ENCODE results near the gene MOB3C. TPM values are rescaled to one million over a fixed set of nuclear protein-coding genes. Genes with fewer than 3 reads are reported as not detected.

MOB3C gene
- total RNA-seq, 4 donors from 2014 or later: 15.1 to 22.3 (median 17.1) TPM

DNA sequence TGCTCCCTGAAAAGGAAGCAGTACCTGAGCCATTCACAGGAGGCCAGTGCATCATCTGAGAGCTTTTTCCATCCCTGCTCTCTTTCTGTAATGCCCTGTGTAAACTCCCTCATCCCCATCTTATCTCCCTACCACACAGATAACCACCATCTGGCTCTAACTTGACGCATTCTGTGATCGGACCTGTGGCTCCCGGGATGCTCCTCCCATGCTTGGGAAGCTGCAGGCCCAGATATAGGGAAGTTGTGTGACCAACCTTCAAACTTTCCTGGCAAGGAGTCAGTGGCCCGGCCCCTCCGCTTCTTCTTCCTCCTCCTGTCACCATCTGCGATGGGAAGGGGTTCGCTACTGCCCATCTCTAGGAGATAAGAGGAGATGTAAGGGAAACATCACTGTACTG is 33.6 kb downstream of the MOB3C start:
- Histone ChIP-seq H3K4me3 (no peak overlapping the region), H3K9me3 (no peaks in the 10 kb centered on the region), H3K27ac (no peak overlapping the region), H3K4me1 (peaks cover 0 to 5% (median 0%) of the 10 kb centered on the region in 4 donors), H3K36me3 (peaks cover 0 to 89% (median 7%) of the 10 kb centered on the region in 3 donors), H3K27me3 (no peaks in the 10 kb centered on the region)
- no peak for TF ChIP-seq EP300 (IDR thresholded peaks at IDR 0.05)
- no peak for DNase-seq (ENCODE audit: low spot score in 2 of 2)
- WGBS, 2 donors: 67 to 79% methylated on average over 7 of the region's 7 CpGs

DNA sequence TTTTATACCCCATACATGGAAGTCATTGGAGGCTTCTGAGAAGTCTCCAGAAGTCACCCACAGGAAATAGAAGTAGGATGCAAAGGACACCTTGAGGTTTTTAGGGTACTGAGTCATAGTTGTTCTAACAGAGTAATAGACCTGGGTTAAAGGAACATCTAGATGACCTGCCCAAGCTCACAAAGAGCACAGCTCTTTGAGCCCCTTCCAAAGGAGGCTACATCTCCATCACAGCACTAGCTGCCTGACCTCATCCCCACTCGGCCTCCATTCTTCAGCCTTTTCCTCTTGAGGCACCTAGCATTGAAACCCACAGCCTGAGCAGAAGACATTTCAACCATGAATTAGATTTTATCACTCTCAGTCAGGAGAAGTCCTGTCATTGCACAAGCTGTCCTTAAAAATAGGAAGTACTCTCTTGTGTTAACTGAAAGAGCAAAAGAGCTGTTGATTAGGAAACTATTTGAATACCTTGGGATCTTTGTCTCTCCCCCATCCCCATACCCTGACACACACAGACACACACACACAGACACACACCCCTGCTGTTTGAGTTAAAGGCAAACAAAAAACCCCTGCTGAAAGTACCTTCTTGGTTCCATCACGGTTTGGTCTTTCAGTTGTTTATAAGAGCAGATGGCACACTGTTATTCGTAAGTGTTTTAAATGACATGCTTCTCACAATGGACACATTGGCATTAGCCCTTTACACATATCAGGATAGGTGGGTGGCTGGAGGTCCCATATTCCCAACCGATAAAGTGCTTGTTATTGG is 34.7 kb downstream of the MOB3C start:
- Histone ChIP-seq H3K4me1 (peaks cover 0 to 5% (median 0%) of the 10 kb centered on the region in 4 donors), H3K27ac (no peak overlapping the region), H3K9me3 (no peaks in the 10 kb centered on the region), H3K4me3 (no peak overlapping the region), H3K36me3 (peaks cover 0 to 96% (median 12%) of the 10 kb centered on the region in 3 donors), H3K27me3 (no peaks in the 10 kb centered on the region)
- TF ChIP-seq, protein P1, sequence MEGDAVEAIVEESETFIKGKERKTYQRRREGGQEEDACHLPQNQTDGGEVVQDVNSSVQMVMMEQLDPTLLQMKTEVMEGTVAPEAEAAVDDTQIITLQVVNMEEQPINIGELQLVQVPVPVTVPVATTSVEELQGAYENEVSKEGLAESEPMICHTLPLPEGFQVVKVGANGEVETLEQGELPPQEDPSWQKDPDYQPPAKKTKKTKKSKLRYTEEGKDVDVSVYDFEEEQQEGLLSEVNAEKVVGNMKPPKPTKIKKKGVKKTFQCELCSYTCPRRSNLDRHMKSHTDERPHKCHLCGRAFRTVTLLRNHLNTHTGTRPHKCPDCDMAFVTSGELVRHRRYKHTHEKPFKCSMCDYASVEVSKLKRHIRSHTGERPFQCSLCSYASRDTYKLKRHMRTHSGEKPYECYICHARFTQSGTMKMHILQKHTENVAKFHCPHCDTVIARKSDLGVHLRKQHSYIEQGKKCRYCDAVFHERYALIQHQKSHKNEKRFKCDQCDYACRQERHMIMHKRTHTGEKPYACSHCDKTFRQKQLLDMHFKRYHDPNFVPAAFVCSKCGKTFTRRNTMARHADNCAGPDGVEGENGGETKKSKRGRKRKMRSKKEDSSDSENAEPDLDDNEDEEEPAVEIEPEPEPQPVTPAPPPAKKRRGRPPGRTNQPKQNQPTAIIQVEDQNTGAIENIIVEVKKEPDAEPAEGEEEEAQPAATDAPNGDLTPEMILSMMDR (IDR thresholded peaks at IDR 0.05): no peak
- TF ChIP-seq EP300 (IDR thresholded peaks at IDR 0.05) (no peak), POLR2A (IDR thresholded peaks at IDR 0.05) (no peak)
- DNase-seq (ENCODE audit: low spot score in 2 of 2): no peak
- WGBS, 2 donors: 73 to 81% methylated on average over 4 of the region's 4 CpGs

DNA sequence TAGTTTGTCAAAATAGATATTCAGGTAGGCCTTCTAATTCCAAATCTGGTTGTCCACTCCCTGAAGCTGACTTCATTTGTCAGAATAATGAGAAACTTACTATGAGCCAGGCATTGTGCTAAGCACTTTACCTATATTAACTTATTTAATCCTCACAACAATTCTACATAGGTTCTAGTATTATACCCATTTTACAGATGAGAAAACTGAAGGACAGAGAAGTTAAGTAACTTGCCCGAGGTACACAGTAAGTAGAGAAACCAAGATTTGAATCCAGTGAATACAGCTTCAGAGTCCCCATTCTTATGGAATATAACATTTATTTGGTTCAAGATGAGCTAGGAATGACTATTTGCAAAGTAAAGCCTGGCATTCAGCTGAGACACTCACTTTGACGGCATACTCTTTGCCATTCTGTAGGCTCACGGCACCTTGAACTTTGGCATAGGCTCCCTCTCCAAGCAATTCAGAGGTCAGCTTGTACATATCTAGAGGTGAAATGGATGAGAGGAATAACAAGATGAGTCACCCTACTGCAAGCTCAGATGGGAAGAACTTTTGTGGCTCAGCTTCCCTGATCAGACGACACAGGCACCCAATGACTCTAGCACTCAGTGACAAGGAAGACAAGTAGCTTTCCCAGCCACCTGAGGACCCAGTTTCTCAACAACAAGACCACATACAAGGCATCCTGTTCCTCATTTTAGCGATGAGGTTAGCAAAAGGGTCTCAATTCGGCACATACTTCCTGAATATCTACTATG is 36.3 kb downstream of the MOB3C start:
- Histone ChIP-seq H3K36me3 (peaks cover 0 to 97% (median 15%) of the 10 kb centered on the region in 3 donors), H3K4me3 (no peak overlapping the region), H3K27me3 (no peaks in the 10 kb centered on the region), H3K9me3 (no peaks in the 10 kb centered on the region), H3K4me1 (no peaks in the 10 kb centered on the region), H3K27ac (no peak overlapping the region)
- DNase-seq (ENCODE audit: low spot score in 2 of 2): no peak
- WGBS, 2 donors: 90 to 92% methylated on average over 6 of the region's 6 CpGs
- TF ChIP-seq POLR2A (IDR thresholded peaks at IDR 0.05) (no peak), EP300 (IDR thresholded peaks at IDR 0.05) (no peak)
- TF ChIP-seq, protein P1 (IDR thresholded peaks at IDR 0.05): no peak

DNA sequence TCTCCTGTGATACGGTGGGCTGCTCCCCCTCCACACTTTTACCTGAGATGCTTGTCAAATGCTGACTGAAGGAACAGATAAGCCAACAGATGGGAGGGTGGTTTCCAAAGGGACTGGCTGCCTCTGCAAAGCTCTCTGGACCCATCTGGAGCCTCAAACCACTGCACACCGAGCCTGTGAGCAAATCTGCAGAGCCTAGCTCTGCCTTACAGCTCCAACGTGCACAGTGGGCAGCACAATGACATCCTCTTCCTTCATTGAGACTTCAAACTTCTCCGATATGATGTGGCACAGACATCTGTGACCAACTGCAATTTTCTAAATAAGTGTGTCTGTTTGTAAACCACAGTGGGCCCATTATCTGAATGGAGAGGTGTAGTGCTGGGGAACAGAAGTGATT is 38.9 kb downstream of the MOB3C start:
- peaks cover 0 to 93% (median 10%) of the 10 kb centered on the region in 3 donors for H3K36me3 ChIP-seq
- no peak for TF ChIP-seq EP300 (IDR thresholded peaks at IDR 0.05)
- TF ChIP-seq, protein P1 (IDR thresholded peaks at IDR 0.05): no peak
- no peak for TF ChIP-seq POLR2A (IDR thresholded peaks at IDR 0.05)
- H3K27me3 ChIP-seq: no peaks in the 10 kb centered on the region
- no peak overlapping the region for H3K4me3 ChIP-seq
- DNase-seq (ENCODE audit: low spot score in 2 of 2): no peak
- 85 to 87% methylated on average over 4 of the region's 4 CpGs for WGBS, 2 donors
- H3K9me3 ChIP-seq: no peaks in the 10 kb centered on the region
- peaks cover 0 to 10% (median 0%) of the 10 kb centered on the region in 4 donors for H3K4me1 ChIP-seq
- H3K27ac ChIP-seq: no peak overlapping the region

DNA sequence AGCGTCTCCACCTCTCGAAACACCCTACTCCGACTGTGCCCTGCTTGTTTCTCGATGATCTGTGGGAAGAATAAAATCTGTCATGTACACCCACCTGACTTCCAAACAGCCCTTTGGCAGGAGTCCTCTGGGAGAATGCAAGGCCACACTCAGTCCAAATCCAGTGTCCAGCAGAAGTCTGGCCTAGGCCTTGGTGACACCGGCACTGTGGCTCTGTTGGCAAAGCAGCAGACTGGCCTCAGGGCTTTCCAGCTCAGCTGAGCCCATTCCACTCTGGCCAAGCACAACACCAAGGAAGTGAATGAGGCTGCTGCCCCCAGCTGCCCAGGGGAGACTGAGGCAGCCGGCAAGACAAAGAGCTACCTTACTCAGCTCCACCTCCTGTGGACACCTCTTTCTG is 40.0 kb downstream of the MOB3C start:
- WGBS, 2 donors: 75 to 83% methylated on average over 5 to 6 of the region's 6 CpGs
- peaks cover 0 to 89% (median 7%) of the 10 kb centered on the region in 3 donors for H3K36me3 ChIP-seq
- H3K9me3 ChIP-seq: no peaks in the 10 kb centered on the region
- DNase-seq (ENCODE audit: low spot score in 2 of 2): no peak
- H3K4me1 ChIP-seq: peaks cover 0 to 17% (median 0%) of the 10 kb centered on the region in 4 donors
- no peak overlapping the region for H3K4me3 ChIP-seq
- no peaks in the 10 kb centered on the region for H3K27me3 ChIP-seq
- TF ChIP-seq POLR2A (IDR thresholded peaks at IDR 0.05): no peak
- H3K27ac ChIP-seq: no peak overlapping the region

DNA sequence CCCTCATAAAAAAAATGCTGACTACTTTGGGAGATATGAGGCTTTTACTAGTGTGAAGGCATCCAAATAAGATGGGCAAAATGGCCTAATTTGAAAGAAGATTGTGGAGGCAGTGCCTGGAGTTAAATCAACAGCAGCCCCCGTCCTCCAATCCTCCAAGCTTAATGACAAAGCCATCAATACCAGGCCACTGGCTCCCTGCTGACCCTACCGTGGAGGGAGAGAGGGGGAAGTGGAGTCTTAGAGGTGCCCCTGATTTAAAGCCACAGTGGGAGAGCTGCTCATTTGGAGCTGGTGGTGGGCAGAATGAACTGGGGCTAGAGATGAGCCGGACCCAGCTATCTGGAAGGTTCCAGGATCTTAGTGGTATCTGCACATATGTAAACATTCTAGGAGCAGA is 40.8 kb downstream of the MOB3C start:
- no peak overlapping the region for H3K27ac ChIP-seq
- H3K27me3 ChIP-seq: no peaks in the 10 kb centered on the region
- no peak for DNase-seq (ENCODE audit: low spot score in 2 of 2)
- H3K36me3 ChIP-seq: peaks cover 0 to 88% (median 7%) of the 10 kb centered on the region in 3 donors
- H3K4me3 ChIP-seq: no peak overlapping the region
- 64 to 69% methylated on average over 3 of the region's 3 CpGs for WGBS, 2 donors
- TF ChIP-seq, protein P1 (IDR thresholded peaks at IDR 0.05): no peak
- TF ChIP-seq EP300 (IDR thresholded peaks at IDR 0.05) (no peak), POLR2A (IDR thresholded peaks at IDR 0.05) (no peak)
- peaks cover 0 to 17% (median 0%) of the 10 kb centered on the region in 4 donors for H3K4me1 ChIP-seq
- no peaks in the 10 kb centered on the region for H3K9me3 ChIP-seq

Data from tibial nerve (tissue), 4 donors.